Measurements from ENCODE around the gene PER2.
"Not testable (repeated sequence)": the region's sequence is repeated elsewhere in the genome, so short reads cannot be mapped to it uniquely, and the experiment has no call there.

Gene PER2

DNA sequence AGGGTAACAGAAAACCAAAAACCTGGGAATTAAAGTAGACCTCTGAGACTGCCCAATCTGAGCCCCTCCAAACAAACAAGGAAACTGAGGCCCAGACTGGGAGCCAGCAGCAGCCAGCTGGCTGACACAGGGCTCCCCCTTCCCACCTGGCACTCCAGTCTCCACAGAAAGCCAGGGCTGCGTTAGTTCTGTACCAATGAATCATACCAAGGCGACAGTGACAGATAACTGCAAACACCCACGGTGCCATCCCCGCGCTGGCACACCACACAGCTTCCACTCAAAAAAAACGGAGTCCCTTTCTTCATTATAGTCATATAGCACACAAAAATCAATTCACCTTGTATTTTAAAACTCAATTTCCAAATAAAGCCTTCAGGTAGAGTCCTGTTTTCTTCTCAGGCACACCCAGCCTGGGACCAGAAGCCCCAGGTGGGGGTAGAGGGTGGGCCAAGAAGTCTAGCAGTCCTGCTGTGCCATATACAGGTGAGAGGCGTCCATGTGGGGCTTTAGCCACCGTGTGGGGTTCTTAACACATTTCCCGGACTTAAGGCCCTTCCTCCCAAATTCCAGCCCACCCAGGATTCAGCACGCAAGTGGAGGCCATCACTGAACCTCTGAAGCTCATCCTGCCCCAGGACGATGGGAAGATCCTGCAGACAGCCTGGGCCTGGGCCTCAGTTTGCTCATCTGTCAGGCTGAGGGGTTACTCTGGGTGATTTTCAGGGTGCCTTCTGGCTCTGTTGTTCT is 1.2 kb downstream of the PER2 start:
- no peak for DNase-seq

DNA sequence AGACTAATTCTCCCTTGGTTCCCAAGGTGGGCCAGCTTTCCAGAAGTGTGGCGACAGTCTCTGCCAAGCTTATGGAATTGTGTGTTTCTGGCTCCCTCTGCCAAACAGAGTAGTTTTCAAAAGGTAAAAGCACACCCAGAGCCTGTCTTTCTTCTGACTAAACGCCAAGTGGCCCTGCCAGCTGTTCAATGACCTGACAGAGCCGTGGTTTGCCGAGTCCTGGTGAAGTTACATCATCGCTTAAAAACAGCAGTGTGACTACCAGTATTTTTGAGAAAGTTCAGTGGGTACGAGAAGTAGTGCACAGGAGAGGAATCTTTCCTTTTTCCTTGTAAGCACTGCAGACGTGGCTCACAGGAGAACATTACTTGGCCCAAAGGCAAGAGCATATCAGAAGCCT is 1.9 kb downstream of the PER2 start:
- DNase-seq = no peak

GRCh38 chr2:238286095-238286494 is 2.3 kb downstream of the PER2 start:
- no peak for DNase-seq

DNA sequence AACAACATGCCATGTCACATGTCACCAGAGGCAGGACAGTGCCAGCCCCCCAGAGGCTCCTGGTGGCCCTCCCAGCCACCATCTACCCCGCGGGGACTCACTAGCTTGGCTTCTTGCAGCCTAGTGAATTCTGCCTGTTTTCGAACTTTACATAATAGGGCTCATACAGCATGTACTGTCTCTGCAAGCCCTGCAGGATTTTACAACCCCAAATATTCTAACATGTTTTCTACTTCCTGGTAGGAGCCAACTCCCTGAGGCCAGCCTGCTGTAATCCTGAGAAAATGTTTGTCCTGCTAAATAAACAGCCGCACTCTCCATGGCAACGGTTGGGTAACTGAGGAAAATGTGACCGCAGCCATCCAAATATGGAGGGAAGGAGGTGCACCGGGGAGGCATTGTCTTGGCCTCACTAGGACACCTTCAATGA is 2.7 kb downstream of the PER2 start:
- no peak for DNase-seq

DNA sequence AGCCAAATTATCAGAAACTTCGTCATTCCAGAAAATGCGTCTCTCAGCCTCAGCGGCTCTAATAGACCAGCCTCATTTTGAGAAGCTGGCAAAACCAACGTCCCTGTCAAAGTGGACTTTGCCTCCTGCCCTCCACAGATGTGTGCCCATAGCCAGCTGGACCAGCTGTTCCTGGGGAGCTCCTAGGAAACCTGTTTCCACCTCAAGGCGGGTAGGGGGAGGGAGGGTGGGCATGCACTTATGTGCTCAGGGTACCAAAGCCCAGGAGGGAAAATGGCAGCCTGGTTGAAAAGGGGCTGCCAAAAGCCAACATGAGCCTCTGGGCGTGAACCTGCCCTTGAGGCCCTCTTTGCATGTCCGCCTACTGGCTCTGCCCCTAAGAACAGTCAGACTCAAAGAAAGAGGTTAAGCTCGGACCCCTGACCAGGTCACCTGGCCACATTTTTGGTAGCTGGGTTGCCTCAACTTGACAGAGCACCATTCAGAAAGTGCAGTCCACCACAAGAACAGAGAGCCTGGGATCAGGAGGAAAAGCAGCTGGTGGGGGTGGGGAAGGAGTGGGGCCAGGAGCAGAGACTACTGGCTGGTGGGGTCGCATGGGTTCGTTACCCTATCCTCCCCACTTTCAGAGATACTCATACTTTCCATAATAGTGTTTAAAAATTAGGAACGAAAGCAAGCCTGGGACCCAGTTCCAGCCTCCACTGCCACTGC is 3.5 kb downstream of the PER2 start:
- no peak for DNase-seq

GRCh38 chr2:238282861-238283738 is 5.3 kb downstream of the PER2 start:
- DNase-seq = no peak

GRCh38 chr2:238281826-238282480 is 6.5 kb downstream of the PER2 start:
- DNase-seq = no peak

DNA sequence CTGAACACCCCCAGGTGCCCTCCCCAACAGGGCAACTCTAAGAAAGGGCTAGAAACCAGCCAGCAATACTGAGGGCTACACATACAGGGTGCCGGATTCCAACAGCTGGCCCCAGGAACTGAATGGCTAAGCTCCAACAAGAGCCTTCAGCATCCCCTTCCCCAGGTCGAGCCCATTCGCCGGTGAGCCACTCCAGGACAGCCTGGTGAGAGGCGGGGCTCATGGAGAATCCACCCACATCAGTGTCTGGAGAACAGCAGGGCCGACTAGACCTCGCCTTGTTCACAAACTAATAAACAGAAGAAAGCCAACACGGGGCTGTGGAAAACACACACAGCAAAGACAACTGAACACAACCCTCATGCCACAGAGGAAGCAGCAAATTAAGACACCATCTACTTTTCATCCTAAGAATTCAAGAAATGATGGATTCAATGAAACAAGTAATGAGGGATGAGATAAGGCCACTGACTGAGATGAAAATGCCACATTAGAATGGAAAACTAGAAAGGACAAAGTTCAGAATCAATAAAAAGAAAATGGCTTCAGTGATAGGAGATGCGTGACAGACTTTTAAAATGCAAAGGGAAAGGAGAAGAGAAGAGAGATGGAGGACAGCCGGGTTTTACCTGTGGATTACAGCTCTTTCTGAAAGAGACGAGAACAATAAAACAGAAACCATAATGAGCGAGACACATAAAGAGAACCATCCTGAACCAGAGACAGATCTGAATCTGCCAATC is 8.2 kb downstream of the PER2 start:
- no peak for DNase-seq

GRCh38 chr2:238279324-238279682 is 9.1 kb downstream of the PER2 start:
- no peak for DNase-seq

DNA sequence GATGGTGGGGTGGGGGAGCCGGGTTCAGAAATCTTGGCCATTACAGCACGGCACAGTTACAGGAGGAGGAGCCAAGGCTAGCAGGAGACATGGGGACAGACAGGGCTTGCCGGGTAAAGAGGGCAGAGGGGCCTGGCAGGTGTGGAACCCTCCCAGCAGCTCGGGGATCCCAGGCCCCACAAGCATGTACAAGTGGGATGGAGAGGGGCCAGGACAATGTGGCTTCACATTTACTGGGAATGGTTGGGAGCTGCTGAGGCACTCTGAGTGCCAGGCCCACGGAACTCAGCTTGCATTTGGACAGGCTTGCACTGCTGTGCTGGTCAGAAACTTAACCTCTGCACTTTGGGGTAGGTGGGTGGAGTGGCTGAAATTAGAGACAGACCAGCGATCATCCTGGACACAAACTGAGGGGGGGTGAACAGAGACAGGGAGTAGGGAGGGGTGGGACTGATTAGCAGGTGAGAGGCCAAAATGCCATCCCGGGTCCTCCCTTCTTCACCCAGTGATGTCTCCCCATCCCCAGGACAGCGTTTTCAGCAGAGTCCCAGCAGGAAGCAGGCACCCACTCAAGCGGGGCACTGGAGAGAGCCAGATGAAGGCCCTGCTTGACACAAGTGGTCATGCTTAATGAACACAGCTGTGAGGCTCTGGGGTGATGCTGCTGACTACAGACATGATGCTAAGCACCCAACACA is 9.6 kb downstream of the PER2 start:
- no peak for DNase-seq

DNA sequence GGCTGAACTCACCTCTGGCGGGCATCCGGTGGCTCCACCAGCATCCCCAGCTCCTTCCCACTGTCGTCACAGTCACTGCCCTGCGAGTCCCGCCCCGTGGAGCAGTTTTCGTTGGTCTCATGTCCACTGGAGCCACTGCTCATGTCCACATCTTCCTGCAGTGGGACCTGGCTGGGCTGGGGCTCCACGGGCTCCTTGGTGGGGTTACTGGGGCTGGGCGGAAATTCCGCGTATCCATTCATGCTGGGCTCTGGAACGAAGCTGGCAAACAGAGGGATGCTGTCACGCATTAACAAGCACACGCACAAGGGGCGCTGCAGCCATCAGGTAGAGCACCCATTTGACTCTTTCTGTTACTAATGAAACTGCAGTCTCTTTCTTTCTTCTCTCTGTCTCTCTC is 10.7 kb downstream of the PER2 start:
- DNase-seq = no peak

DNA sequence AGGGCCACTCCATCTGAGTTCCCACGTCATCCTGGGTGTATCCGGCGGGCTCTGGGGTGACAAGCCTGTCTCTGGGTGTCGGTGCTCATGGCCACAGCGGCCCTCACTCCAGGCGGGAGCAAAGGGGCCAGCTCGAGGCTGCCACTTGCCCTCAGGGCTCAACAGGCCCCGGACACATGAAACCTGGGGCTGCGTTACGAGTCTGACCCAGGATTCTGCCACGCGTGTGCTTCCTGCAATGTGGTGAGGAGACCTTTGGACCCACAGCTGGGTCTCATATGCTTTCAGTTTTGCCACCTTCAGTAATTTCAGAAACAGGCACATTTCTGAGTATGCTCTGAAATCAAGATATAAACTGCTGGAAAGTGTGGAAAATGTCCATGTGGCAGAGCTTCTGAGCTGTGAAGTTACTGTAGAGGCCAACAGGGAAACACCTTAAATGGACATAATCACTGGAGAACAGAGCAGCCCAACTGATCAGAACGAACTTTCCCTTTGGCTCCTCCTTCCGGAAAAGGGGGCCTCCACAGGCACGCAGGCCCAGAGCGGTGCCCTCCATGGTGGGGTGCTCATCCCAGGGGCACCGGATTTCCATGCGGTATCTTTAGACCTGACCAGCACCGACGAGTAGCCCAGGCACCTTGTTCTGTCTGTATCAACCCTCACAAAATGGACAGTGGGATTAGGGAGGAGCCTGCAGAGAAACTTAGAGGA is 14.1 kb downstream of the PER2 start:
- no peak for DNase-seq

- not testable (repeated sequence) for DNase-seq
Observed at GRCh38 chr2:238273433-238273832, 15.0 kb downstream of the PER2 start.

DNA sequence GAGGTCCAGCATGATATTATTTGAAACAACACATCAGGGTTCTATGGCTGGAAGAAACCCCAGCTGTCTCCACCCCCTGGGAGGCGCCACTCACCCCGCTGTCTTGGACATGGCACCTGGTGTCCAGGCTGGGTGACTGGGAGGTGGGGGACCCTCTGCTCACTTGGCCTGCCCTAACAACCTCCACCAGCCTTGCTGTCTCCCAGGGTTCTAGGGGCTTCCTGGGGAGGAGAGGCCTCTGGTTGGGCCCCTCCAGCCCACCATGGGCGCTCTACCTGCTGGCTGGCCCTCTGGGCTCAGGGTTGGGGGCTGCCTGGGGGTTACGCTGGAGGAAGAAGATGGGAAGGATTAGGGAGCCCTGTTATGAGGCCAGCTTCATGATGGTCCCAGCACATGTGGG is 16.3 kb downstream of the PER2 start:
- no peak for DNase-seq

DNA sequence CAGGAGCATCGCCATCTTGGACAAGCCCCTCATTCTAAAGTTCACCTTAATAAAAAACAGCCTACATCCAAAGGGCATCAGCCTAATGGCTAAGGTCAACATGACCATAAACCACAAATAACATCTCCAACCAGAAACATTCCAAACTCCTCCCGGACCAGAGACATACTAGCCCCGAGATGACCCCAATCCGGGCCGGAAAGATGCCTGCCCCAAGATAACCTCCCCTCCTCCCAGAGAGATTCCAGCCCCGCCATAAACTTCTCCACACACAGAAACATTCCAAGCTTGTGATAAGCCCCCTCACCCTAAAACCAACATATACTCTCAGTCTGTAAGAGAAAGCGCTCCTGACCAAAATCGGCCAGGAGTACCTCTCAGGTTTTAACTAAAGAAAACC is 16.7 kb downstream of the PER2 start:
- not testable (repeated sequence) for DNase-seq

DNA sequence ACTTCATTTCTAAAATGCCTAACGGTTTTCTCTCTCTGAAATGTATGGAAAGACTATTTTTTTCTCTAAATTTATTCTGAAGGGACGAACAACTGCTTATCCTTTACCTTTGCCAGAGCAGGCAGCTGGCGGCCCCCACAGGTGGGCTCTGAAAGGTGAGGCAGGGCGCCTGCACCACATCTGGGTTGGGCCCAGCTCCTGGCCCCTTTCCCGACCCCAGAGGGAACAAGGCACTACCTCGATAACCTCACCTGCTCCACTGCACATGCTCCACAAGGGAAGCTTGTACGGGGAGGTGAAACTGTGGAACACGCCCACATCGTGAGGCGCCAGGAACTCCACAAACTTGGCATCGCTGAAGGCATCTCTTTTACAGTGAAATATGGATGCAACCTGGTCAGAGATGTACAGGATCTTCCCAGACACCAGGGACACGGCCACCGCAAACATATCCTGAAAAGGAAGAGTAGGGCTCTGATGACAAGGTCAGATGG is 17.3 kb downstream of the PER2 start:
- no peak for DNase-seq

DNA sequence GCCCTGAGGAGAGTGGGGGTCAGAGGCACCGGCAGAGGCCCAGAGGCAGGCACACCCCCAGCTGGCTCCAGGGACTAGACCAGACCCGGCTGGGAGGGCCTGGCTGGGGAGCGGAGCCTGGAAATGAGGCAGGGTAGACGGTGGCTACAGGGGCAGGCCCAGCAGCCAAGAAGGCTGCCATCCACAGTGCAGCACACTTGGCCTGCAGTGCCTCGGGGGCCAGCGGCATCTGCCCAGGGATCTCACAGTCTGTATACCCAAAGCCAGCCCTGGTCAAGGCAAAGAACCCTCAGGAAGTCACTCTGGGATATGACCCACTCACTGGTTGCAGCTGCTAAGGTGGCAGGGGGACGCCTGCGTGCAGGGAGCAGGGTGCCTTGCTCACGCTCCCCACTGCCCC is 17.8 kb downstream of the PER2 start:
- DNase-seq = no peak

DNA sequence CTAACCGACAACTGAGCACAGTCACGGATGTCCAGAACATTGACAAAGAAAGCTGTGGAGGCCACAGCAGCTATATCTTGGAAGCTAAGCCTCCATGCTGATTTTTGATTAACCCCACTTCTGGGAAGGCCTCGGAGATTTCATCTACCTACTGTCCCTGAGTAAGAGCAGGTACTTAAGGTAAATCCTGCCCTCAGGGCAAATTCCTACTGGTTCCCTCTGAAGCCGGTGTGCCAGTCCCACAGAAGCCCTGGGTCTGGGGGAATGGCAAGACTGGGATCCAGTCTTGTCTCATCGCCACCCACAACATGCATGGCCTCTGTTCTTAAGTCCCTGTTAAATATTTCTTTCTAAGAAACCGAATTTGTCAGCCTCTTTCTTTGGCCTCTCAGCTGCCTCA is 18.7 kb downstream of the PER2 start:
- no peak for DNase-seq

DNA sequence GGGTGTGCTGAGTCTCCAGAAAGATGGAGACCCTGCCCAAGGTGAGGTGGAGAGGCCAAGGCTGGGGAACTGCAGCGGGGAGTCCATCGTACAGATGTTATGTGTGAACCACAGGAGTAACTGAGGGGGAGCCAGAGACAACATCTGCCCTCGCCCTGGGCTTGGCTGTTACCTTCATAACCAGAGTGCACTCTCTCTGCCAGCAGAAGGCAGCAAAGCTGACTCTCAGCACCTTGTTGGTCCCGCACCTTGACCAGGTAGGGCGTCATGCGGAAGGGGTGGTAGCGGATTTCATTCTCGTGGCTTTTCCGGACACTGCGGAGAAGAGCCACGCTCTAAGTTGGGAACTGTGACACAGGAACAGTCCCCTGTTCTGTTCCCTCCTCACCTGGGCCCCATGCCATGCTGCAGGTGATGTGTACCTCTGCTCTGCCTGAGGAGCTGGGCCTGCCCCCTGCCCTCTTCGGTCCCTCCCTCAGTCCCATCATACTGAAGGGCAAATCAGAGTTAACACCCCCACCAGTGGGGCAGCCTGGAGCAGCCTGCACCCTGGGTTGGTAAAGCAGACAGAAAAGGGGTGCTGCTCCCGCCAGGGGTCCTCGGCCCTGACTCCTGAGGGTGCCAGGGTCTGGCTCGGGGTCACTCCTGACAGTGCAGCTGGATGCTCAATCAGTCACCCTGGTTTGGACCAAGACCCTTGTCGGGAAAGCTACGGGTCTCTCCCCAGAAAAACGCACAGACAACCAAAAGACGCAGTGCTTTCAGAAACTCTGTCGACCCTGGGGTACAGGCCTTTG is 20.3 kb downstream of the PER2 start:
- no peak for DNase-seq

- no peak for DNase-seq
Observed at GRCh38 chr2:238267341-238267710, 21.1 kb downstream of the PER2 start.
